GOT3 (cell line): ENCODE results near the gene NAA40.
"Not testable (repeated sequence)": the region's sequence is repeated elsewhere in the genome, so short reads cannot be mapped to it uniquely, and the experiment has no call there.

ENCODE experiments used
- DNase-seq: peaks from one replicate; lab custom pipeline; 2025; ENCODE audit warnings: mixed read lengths; lab: John Stamatoyannopoulos, UW

The NAA40 gene

DNA sequence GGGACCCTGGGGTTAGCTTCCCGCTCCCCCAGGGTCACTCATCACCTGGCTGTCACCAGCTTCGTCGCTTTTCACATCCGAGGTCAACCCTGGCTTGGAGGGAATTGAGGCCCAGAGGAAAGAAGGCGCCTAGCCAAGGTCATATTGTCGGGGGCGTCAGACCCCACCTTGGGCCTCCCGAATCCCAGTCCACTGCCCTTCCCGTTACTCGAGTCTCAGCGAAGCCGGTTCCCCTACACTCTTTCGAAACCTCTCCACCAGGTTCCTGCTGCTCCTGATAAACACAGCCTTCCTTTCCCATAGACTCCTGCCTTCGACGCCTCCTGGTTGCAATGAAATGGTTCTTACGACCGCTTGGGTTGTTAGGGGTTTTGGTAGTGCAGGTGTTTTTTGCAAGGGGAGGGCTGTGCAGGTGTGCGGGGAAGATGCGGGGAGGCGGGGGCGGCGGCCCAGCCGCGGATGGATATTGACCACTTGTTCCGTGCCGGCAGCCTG is 642 bp downstream of the NAA40 start:
- DNase-seq: no peak

DNA sequence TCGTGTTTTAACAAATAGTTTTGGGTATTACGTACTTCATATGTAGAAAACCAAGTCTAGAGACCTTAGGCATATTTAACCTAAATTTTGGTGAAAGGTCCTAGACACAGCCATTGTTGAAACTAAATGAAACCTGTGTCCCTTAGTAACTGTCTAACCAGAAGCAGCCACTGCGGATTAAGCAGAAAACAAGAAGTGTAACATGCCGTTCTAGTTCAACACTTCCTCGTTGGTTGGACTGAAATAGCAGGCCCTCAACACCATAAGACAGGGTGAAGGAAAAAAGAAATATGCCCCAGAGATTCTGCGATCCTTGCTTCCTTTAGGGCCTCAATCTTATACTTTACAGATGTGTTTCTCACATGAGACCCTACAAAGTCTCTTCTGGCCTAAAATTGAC is 2.0 kb downstream of the NAA40 start:
- no peak for DNase-seq

DNA sequence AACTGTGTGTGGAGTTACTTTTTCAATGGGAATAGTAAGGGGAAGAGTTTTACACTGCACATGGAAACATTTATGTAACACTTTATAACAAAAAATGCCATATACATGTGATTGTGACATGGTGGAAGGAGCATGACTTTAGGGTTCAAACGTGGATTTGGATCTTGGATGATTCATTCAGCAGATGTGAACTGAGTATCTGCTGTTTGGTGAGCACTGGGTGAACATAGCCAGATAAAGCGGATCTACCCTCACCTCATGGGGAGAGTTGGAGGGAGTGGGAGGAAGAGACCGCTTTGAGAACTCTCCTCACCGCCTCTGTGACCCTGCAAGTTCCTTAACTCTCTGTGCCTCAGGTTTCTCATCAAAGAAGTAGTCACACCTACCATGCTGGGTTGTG is 3.1 kb downstream of the NAA40 start:
- DNase-seq: no peak

DNA sequence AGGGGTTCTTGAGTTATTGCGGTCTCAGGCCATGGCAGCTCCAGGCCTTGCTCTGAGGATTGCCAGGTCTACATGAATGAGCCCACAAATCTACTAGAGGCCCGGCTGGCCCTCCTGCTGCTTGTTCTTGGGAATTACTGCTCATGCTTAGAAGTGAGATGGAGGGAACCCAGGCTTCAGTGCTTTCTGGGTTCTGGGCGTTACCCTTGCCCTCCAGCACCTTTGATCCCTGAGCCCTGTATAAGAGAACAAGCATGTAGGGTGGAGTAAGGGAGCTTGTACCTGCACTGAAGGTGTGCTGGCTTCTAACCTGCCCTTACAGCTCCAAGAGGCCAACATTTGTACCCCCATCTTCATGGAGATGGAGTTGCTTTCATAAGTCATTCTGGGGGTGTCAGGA is 4.0 kb downstream of the NAA40 start:
- no peak for DNase-seq

- no peak for DNase-seq
These were observed 6.2 kb downstream of the NAA40 start for GRCh38 chr11:63944987-63945386.

GRCh38 chr11:63945477-63946163 is 6.8 kb downstream of the NAA40 start:
- DNase-seq: no peak

- DNase-seq: no peak
These were observed 13.2 kb downstream of the NAA40 start for GRCh38 chr11:63951779-63952536.

DNA sequence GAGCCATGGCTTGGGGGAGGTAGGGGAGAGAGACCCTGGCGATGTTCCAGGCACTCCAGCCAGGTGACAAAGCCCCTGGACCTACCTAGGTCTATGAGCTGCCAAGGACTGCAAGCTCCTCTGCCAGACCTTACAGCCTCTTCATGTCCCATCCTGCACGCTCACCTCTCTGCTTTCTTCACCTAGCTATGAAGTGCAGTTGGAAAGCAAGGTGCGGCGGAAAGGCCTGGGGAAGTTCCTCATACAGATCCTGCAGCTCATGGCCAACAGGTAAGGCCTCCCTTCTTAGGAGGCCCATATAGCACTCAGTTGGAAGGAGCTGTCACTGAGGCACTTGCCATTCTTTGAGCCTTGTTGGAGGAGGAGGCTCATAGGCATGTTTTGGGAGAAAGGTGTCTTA is 13.8 kb downstream of the NAA40 start:
- no peak for DNase-seq

GRCh38 chr11:63958008-63958407 is 19.2 kb downstream of the NAA40 start:
- DNase-seq: no peak

- DNase-seq: no peak
These were observed 23.0 kb downstream of the NAA40 start for GRCh38 chr11:63961608-63962412.

GRCh38 chr11:63963895-63964294 is 25.1 kb downstream of the NAA40 start:
- not testable (repeated sequence) for DNase-seq

GRCh38 chr11:63966444-63966843 is 27.6 kb downstream of the NAA40 start:
- no peak for DNase-seq

GRCh38 chr11:63969461-63969860 is 30.7 kb downstream of the NAA40 start:
- DNase-seq: no peak

- DNase-seq: no peak
These were observed 32.1 kb downstream of the NAA40 start for GRCh38 chr11:63970902-63971301.

GRCh38 chr11:63973912-63974258 is 35.1 kb downstream of the NAA40 start:
- DNase-seq: not testable (repeated sequence)

- peak; percentile 91 for DNase-seq
These were observed 35.7 kb downstream of the NAA40 start, which contains the start of gene COX8A for GRCh38 chr11:63974259-63975143. COX8A (plus strand) TSS chr11:63974620; CDS start chr11:63974681, 61 bp downstream.

GRCh38 chr11:63978551-63979239 is 39.9 kb downstream of the NAA40 start:
- no peak for DNase-seq

DNA sequence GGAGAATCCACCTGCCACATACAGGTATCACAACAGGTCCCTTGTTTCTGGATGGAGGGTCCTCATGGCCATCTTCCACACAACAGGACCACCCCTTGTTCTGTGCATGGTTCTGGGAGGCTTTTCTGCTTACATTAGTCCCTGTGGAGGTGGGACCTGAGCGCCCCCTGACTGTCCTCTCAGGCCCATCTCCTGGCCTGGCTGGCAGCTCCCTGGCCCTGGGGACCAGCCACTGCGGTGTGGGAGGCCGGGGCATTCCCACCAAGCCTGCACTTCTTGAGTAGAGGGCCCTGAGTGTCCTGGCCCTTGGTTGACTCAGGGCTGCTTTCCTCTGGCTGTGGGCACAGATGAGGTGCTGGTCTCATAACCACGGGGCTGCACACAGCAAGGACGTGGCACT is 40.6 kb downstream of the NAA40 start:
- DNase-seq: no peak

GRCh38 chr11:63985812-63986155 is 47.0 kb downstream of the NAA40 start:
- DNase-seq: no peak

DNA sequence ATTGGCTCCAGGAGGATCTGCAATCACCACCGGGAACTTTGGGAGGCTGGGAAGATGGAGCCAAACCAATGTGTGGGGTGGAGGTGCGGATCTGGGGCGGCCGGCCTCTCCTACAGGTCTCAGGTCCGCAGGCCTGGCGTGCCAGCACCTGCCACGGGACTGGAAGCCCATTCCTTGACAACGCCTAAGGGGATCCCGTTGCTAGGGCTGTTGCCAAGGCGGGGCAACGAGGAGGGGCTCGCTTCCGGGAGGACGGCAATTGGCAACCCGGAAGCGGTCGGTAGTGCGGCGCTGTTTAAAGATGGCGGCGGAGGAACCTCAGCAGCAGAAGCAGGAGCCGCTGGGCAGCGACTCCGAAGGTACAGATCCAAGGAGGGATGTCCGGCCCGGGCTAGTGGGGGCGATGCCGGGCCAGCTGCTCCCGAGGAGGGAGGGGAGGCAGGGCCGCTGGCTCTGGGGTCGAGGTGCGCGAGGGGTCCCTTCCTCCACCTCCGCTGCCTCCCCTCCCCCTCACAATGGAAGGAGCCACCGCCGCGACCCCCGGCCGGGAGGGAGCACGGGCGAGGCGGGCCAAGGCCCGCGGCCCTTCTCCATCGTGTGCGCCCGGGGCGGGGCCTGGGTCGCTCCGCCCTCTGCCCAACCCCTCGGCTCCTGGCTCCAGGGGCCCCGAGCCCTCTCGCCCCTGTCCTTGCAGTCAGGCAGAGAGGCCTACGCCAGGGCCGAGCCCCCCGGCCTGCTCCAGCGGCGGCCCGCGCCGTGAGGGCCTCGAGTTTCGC is 47.5 kb downstream of the NAA40 start, which contains the start of gene OTUB1:
OTUB1 (plus strand) TSS at position 283 of the 776 bp plus-strand sequence; CDS start at position 302, 19 bp downstream.
- peak; percentile 49 for DNase-seq
